Sigmoid colon (tissue), 7 donors: ENCODE results near the gene MAVS. TPM values are rescaled to one million over a fixed set of nuclear protein-coding genes. Genes with fewer than 3 reads are reported as not detected.
"Not testable (repeated sequence)": the region's sequence is repeated elsewhere in the genome, so short reads cannot be mapped to it uniquely, and the experiment has no call there.

Experiments
- DNase-seq: peaks from one replicate; pipeline ENCODE4 v3.0.0-alpha.2; 2019
- H3K27ac ChIP-seq, 4 donors: fragments of 200-600 bp; sonication (generic); one replicate each; pipeline ENCODE4 v1.5.1; 2016 to 2019; ENCODE audit warnings: mild to moderate bottlenecking in 1 of 4
- H3K27me3 ChIP-seq, 3 donors: fragments of 200-600 bp; sonication (generic); one replicate each; pipeline ENCODE4 v1.5.1; 2019; ENCODE audit warnings: mild to moderate bottlenecking in 1 of 3
- H3K36me3 ChIP-seq, 4 donors: fragments of 200-600 bp; sonication (generic); one replicate each; pipeline ENCODE4 v1.5.1; 2016 to 2019
- H3K4me1 ChIP-seq, 4 donors: fragments of 200-600 bp; sonication (generic); one replicate each; pipeline ENCODE4 v1.5.1; 2017 to 2019
- H3K4me3 ChIP-seq, 4 donors: fragments of 200-600 bp; sonication (generic); one replicate each; pipeline ENCODE4 v1.5.1; 2017 to 2019; ENCODE audit warnings: mild to moderate bottlenecking in 2 of 4, moderate library complexity in 1 of 4
- H3K9me3 ChIP-seq, 4 donors: fragments of 200-600 bp in 3 of 4; sonication (generic) in 3 of 4; one replicate each; pipeline versions ENCODE4 v1.5.1 to v1.6.1; 2013 to 2019
- EP300 ChIP-seq, 4 donors: sonication (generic); formaldehyde crosslinking; IDR thresholded peaks; one replicate each; pipeline ENCODE4 v1.6.1; 2017; ENCODE audit warnings: antibody characterized with exemption in 4 of 4
- POLR2A ChIP-seq, 2 donors: fragments of 450-650 bp; IDR thresholded peaks; one replicate each; pipeline ENCODE4 v1.6.1; 2016; ENCODE audit warnings: antibody characterized with exemption in 2 of 2, mild to moderate bottlenecking in 2 of 2, moderate library complexity in 2 of 2
- POLR2AphosphoS5 ChIP-seq, 4 donors: sonication (generic); formaldehyde crosslinking; IDR thresholded peaks; one replicate each; pipeline ENCODE4 v1.6.1; 2017; ENCODE audit warnings: antibody characterized with exemption in 4 of 4
- WGBS, 2 donors: extraction: QIAGEN DNeasy Blood & Tissue Kit; methylation state at CpG; one replicate each; pipeline ENCODE4 v1.1.7; 2013; 5-methylcytosine and 5-hydroxymethylcytosine counted together
- intact Hi-C: fragments of 100-400 bp; cut with DNase I; formaldehyde crosslinking; loops from one replicate; pipeline ENCODE4 v1.15.1; 2023
- polyA plus RNA-seq, 3 donors: library from polyadenylated mRNA; stranded (reverse); fragments of 200-250 nt; gene quantifications; one replicate each; pipeline ENCODE4 v1.2.3, GENCODE V29; 2013
- total RNA-seq, 4 donors: library from RNA; depleted of rRNA; stranded (reverse); fragments of >200 nt; gene quantifications; one replicate each; pipeline ENCODE4 v1.1.0, GENCODE V29; 2016
- TF ChIP-seq, protein P1 (sequence below), 4 experiments: fragments of 450-650 bp in 3 of 4; fragments of 200-600 bp in 1 of 4; IDR thresholded peaks; one replicate each; pipeline ENCODE4 v1.5.1; 2016 to 2019; ENCODE audit warnings: antibody characterized with exemption in 4 of 4, mild to moderate bottlenecking in 3 of 4, moderate library complexity in 2 of 4
- donor health status: healthy with polysubstance abuse.
- donor health status: Bipolar disorder and iron deficiency.
- donor health status: healthy.

Gene MAVS
- total and polyA plus RNA-seq, 7 donors = 9.6 to 55.2 (median 18.0) TPM

DNA sequence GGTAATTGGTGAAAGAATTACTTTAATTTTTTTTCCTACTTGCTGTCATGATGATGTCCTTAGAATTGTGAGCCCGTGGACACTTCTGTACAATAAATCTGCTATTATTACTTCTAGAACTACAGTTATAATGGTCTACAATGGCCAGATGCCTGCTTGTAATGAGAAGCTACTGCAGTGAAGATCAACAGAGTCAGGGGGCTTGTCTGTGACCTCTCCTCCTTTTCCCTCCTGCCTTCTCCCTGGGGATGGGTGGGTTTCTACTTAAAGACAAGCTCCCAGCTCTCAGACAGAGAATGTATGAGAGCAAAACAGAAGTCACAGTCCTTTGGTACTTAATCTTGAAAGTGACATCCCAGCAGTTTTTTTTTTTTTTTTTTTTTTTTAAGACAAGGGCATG, 29.4 kb downstream of the MAVS start:
- Histone ChIP-seq H3K27me3 (no peaks in the 10 kb centered on the region), H3K4me3 (no peak overlapping the region), H3K4me1 (peaks cover 0 to 14% (median 0%) of the 10 kb centered on the region in 4 donors), H3K27ac (no peak overlapping the region), H3K9me3 (no peaks in the 10 kb centered on the region), H3K36me3 (peaks cover 0 to 43% (median 8%) of the 10 kb centered on the region in 4 donors)
- WGBS, 2 donors = 59 to 73% methylated on average over 1 of the region's 1 CpG
- intact Hi-C loops = no loop called here
- TF ChIP-seq POLR2A (IDR thresholded peaks at IDR 0.05) (no peak), POLR2AphosphoS5 (IDR thresholded peaks at IDR 0.05) (no peak), EP300 (IDR thresholded peaks at IDR 0.05) (no peak)
- TF ChIP-seq, protein P1, sequence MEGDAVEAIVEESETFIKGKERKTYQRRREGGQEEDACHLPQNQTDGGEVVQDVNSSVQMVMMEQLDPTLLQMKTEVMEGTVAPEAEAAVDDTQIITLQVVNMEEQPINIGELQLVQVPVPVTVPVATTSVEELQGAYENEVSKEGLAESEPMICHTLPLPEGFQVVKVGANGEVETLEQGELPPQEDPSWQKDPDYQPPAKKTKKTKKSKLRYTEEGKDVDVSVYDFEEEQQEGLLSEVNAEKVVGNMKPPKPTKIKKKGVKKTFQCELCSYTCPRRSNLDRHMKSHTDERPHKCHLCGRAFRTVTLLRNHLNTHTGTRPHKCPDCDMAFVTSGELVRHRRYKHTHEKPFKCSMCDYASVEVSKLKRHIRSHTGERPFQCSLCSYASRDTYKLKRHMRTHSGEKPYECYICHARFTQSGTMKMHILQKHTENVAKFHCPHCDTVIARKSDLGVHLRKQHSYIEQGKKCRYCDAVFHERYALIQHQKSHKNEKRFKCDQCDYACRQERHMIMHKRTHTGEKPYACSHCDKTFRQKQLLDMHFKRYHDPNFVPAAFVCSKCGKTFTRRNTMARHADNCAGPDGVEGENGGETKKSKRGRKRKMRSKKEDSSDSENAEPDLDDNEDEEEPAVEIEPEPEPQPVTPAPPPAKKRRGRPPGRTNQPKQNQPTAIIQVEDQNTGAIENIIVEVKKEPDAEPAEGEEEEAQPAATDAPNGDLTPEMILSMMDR (IDR thresholded peaks at IDR 0.05) = no peak
- DNase-seq = no peak

DNA sequence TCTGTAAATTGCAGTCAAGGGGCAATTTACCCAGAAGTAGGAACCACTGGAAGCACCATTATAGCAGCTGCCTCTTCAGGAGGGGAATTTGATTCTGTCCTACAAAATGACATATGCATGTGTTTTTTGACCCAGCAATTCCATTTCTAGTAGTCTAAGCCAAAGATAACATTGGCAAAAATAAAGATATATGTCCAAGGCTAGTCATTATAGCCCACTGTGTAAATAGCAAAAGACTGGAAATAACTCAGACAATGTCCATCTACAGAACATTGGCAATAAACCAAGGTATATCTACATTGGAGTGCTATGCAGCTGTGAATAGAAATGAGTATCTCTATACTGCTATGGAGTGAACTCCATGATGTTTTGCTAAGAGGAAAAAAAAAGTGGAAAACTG, 30.0 kb downstream of the MAVS start:
- Histone ChIP-seq H3K36me3 (peaks cover 0 to 38% (median 8%) of the 10 kb centered on the region in 4 donors), H3K9me3 (no peaks in the 10 kb centered on the region), H3K4me3 (no peak overlapping the region), H3K4me1 (peaks cover 0 to 10% (median 0%) of the 10 kb centered on the region in 4 donors), H3K27me3 (no peaks in the 10 kb centered on the region), H3K27ac (no peak overlapping the region)
- intact Hi-C loops = no loop called here
- DNase-seq = no peak
- TF ChIP-seq POLR2AphosphoS5 (IDR thresholded peaks at IDR 0.05) = no peak
- TF ChIP-seq POLR2A (IDR thresholded peaks at IDR 0.05) = no peak
- no peak for TF ChIP-seq EP300 (IDR thresholded peaks at IDR 0.05)
- TF ChIP-seq, protein P1 (IDR thresholded peaks at IDR 0.05) = no peak

DNA sequence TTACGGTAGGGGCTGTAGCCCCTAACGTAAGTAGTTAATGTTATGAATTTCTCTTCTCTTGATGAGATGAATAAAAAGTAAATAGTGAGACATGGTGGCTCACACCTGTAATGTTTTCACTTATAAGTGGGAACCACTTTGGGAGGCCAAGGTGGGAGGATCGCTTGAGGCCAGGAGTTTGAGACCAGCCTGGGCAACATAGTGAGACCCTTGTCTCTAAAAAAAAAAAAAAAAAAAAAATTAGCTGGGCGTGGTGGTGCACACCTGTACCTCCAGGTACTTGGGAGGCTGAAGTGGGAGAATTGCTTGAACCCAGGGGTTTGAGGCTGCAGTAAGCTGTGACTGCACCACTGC, 32.3 kb downstream of the MAVS start:
- intact Hi-C loops = not testable (repeated sequence)

DNA sequence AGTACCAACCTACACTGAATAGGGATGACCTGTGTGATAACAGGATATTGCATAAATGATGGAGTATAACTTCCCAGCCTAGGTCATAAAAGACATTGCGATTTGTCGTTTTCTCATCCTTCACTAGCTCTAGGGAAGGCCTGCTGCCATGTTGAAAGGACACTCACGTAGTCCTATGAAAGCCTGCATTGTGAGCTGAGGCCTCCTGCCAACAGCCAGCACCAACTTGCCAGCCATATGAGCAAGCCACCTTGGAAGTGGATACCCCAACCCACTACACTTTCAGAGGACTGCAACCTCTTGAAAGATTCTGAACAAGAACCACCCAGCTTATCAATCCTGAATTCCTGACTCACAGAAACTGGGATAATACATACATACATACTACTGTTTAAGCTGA, 39.1 kb downstream of the MAVS start:
- intact Hi-C loops = loop anchor here (5.0 kb wide), 1 partner anchor 1013 kb away; the partner anchor contains the start of gene PTPRA
- H3K4me1 ChIP-seq = peaks cover 0 to 17% (median 13%) of the 10 kb centered on the region in 4 donors
- TF ChIP-seq EP300 (IDR thresholded peaks at IDR 0.05) (no peak), POLR2AphosphoS5 (IDR thresholded peaks at IDR 0.05) (no peak), POLR2A (IDR thresholded peaks at IDR 0.05) (no peak)
- TF ChIP-seq, protein P1 (IDR thresholded peaks at IDR 0.05) = no peak
- H3K9me3 ChIP-seq = no peaks in the 10 kb centered on the region
- no peak for DNase-seq
- H3K36me3 ChIP-seq = no peaks in the 10 kb centered on the region
- H3K27me3 ChIP-seq = no peaks in the 10 kb centered on the region
- H3K4me3 ChIP-seq = no peak overlapping the region
- 96% methylated on average over 3 of the region's 3 CpGs for WGBS, 2 donors
- no peak overlapping the region for H3K27ac ChIP-seq

More for the DNA sequence above, 32.3 kb downstream of the MAVS start:
- not testable (repeated sequence) for H3K27ac ChIP-seq, H3K4me1 ChIP-seq, H3K9me3 ChIP-seq, H3K27me3 ChIP-seq, H3K4me3 ChIP-seq, DNase-seq
- H3K36me3 ChIP-seq = peaks cover 0 to 15% (median 3%) of the 10 kb centered on the region in 4 donors
- WGBS, 2 donors = 95 to 98% methylated on average over 4 of the region's 4 CpGs

DNA sequence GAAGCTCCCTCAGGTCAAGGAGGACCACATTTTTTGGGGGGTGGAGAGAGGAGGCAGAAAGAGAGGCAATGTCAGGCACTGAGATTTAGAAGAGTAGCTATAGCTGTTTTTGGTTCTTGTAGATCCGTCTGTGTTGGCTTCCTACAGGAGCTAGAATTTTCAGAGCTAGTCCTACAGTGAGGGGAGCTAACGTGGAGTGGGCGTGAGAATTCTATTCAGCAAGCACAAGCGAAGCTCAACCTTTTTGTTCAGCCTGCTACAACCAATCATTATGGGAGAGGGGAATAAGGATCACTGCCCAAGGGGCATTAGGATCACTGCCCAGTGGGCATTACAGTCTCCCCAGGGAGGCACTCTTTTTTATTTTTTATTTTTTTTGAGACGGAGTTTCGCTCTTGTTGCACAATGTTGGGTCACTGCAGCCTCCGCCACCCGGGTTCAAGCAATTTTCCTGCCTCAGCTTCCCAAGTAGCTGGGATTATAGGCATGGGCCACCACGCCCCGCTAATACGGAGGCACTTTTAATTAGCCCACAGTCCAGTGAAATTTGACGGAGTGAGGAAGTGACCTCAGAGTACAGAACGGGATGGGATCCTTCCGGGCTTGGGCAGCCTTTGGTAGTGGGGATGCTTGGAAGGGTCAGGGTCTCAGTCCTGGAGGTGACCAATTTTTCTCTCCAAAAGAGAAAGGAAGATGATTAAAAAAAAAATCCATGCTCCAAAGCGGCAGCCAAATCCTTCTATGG, 41.4 kb downstream of the MAVS start:
- H3K27ac ChIP-seq = peak overlapping the region; percentile 95 to 98 (median 96)
- WGBS, 2 donors = 26 to 27% methylated on average over 15 of the region's 15 CpGs
- TF ChIP-seq, protein P1 (IDR thresholded peaks at IDR 0.05) = no peak
- TF ChIP-seq EP300 (IDR thresholded peaks at IDR 0.05) = no peak
- TF ChIP-seq POLR2A (IDR thresholded peaks at IDR 0.05) = no peak
- no peak for TF ChIP-seq POLR2AphosphoS5 (IDR thresholded peaks at IDR 0.05)
- no peaks in the 10 kb centered on the region for H3K36me3 ChIP-seq
- intact Hi-C loops = loop anchor here (2.0 to 5.0 kb wide), 4 partner anchors 47 to 1016 kb away; partner anchors contain the start of genes PTPRA and RNF24
- peaks cover 0 to 40% (median 36%) of the 10 kb centered on the region in 4 donors for H3K4me1 ChIP-seq
- DNase-seq = peak; percentile 73
- H3K9me3 ChIP-seq = no peaks in the 10 kb centered on the region
- H3K4me3 ChIP-seq = peak overlapping the region; percentile 83 to 97 (median 89)
- no peaks in the 10 kb centered on the region for H3K27me3 ChIP-seq
